ENCODE results near the gene ACTG1. TPM values are rescaled to one million over a fixed set of nuclear protein-coding genes. Genes with fewer than 3 reads are reported as not detected.

The ACTG1 gene
- total RNA-seq, 3 donors from 2014 or later, result 1,922 to 4,060 (median 3,184) TPM

DNA sequence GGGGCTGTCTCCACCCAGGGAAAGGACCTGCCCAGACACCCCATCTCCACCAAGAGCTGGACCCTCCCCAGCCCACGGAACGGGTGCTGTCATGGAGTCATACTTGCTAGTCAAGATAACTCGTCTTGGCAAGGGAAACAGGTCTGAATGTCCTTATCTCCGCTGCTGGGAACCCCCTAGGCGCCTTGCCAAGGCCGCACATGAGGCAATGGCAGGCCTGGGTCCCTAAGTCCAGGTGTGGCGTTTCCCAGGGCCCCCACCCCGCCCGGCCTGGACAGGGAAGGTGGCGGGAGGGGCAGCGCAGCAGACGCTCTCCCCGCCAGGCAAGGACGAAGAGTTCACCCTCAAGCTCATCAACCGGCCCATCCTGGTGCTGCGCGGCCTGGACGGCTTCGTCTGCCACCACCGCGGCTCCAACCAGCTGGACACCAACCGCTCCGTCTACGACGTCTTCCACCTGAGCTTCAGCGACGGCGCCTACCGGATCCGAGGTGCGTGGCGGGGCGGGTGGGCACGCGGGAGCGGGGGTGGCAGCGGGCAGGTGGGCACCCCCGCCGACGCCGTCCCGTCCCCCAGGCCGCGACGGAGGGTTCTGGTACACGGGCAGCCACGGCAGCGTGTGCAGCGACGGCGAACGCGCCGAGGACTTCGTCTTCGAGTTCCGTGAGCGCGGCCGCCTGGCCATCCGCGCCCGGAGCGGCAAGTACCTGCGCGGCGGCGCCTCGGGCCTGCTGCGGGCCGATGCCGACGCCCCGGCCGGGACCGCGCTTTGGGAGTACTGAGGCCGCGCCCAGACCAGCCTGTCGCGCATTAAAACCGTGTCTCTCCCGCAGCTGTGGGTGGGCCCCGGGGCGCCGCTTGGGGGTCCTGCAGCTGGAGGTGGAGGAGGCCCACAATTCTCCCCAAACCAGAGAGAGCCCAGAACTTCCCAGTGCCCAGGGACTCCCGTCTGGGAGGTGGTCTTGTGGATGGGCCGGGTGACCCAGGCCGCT lies 24.0 kb upstream of the ACTG1 start:
- DNase-seq (no peak), ATAC-seq (peak; percentile 32)
- TF ChIP-seq, protein P1, sequence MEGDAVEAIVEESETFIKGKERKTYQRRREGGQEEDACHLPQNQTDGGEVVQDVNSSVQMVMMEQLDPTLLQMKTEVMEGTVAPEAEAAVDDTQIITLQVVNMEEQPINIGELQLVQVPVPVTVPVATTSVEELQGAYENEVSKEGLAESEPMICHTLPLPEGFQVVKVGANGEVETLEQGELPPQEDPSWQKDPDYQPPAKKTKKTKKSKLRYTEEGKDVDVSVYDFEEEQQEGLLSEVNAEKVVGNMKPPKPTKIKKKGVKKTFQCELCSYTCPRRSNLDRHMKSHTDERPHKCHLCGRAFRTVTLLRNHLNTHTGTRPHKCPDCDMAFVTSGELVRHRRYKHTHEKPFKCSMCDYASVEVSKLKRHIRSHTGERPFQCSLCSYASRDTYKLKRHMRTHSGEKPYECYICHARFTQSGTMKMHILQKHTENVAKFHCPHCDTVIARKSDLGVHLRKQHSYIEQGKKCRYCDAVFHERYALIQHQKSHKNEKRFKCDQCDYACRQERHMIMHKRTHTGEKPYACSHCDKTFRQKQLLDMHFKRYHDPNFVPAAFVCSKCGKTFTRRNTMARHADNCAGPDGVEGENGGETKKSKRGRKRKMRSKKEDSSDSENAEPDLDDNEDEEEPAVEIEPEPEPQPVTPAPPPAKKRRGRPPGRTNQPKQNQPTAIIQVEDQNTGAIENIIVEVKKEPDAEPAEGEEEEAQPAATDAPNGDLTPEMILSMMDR (IDR thresholded peaks at IDR 0.05), result no peak
- Histone ChIP-seq H3K9me3 (no peaks in the 10 kb centered on the region), H3K4me1 (ENCODE audit: low read depth) (peaks cover 13% of the 10 kb centered on the region), H3K36me3 (ENCODE audit: low read depth) (no peaks in the 10 kb centered on the region), H3K4me3 (no peak overlapping the region)
- intact Hi-C loops (cut with DNase I, micrococcal nuclease), result no loop called here

DNA sequence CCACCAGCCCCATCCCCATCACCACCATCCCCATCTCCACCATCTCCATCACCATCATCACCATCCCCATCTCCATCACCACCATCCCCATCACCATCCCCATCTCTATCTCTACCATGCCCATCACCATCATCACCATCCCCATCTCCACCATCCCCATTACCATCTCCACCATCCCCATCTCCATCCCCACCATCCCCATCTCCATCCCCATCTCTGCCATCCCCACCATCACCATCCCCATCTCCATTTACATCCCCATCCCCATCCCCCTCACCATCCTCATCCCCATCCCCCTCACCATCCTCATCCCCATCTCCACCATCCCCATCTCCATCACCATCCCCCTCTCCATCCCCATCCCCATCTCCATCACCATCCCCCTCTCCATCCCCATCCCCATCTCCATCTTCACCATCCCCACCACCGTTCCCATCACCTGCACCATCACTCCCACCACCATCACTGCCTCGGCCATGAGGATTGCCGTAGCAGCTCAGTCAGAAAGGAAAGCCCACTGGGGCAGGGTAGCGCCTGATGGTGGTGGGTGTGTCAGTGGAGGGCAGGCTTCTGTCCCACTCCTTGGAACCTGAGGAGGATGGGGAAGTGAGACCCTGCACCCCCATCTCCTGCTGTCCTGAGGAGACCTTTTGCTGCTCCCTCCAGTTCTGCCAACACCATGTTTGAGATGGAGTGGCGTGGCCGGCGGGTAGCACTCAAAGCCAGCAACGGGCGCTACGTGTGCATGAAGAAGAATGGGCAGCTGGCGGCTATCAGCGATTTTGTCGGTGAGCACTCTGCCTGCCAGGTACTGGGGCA lies 23.1 kb upstream of the ACTG1 start:
- intact Hi-C loops (cut with DNase I, micrococcal nuclease), result no loop called here
- no peak for ATAC-seq
- TF ChIP-seq, protein P1 (IDR thresholded peaks at IDR 0.05), result no peak
- Histone ChIP-seq H3K4me3 (no peak overlapping the region), H3K36me3 (ENCODE audit: low read depth) (no peaks in the 10 kb centered on the region), H3K9me3 (no peaks in the 10 kb centered on the region), H3K4me1 (ENCODE audit: low read depth) (peaks cover 13% of the 10 kb centered on the region)
- no peak for DNase-seq

DNA sequence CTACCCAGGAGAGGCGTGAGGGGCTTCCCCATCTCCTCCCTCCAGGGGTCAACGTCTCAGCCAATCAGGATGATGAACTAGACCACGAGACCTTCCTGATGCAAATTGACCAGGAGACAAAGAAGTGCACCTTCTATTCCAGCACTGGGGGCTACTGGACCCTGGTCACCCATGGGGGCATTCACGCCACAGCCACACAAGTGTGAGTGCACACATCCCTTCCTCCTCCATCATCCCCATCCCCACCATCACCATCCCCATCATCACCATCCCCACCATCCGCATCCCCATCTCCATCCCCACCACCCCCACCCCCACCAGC lies 22.4 kb upstream of the ACTG1 start:
- intact Hi-C loops (cut with DNase I, micrococcal nuclease), result no loop called here
- TF ChIP-seq, protein P1 (IDR thresholded peaks at IDR 0.05), result no peak
- H3K36me3 ChIP-seq (ENCODE audit: low read depth), result no peaks in the 10 kb centered on the region
- ATAC-seq (no peak), DNase-seq (no peak)
- no peak overlapping the region for H3K4me3 ChIP-seq
- peaks cover 13% of the 10 kb centered on the region for H3K4me1 ChIP-seq (ENCODE audit: low read depth)
- no peaks in the 10 kb centered on the region for H3K9me3 ChIP-seq

DNA sequence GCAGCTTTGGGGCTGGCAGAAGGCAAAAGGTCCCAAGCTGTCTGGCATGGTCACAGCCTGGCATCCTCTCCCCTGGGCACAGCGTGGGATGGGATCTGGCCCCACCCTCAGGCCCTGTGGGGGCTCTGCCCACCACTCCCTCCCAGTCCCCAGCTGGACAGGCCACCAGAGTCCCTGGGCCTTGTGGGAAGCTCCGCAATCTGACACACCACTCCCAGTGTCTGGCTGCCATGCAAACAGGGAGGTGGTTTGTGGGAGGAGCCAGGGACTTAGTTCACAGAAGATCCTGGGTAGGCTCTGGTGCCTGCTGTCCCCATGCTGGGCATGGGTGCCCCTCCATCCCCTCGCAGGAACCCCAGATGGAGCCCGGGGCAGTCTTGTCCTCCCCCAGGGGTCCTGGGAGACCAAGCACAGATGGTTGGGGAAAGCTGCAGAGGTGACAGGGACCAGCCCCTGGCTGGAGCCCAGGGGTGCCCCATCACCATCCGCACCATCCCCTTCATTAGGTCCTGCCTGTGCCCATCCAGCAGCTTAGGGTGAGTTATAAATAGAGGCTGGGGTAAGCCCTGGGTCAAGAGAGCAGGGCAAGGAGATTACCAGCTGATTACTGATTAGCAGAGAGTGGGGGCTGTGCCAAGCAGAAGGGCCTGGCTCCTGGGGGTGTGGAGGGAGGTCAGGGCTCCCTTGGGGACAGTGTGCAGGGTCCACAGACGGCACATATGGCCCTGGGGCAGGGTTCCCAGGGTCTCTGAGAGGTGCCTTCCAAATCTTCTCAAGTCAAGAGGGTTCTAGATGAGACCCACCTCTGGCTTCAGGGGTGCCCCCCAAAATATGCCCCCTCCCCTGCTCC lies 21.8 kb upstream of the ACTG1 start:
- TF ChIP-seq, protein P1 (IDR thresholded peaks at IDR 0.05), result no peak
- Histone ChIP-seq H3K4me1 (ENCODE audit: low read depth) (peaks cover 13% of the 10 kb centered on the region), H3K36me3 (ENCODE audit: low read depth) (no peaks in the 10 kb centered on the region), H3K4me3 (no peak overlapping the region), H3K9me3 (no peaks in the 10 kb centered on the region)
- intact Hi-C loops (cut with DNase I, micrococcal nuclease), result no loop called here
- ATAC-seq, result no peak
- DNase-seq, result peak in 1 of 3 donors; percentile 21
